Aorta (tissue), 5 donors: Measurements from ENCODE around the gene SLC5A2. TPM values are rescaled to one million over a fixed set of nuclear protein-coding genes. Genes with fewer than 3 reads are reported as not detected.
"Not testable (repeated sequence)": the region's sequence is repeated elsewhere in the genome, so short reads cannot be mapped to it uniquely, and the experiment has no call there.

Source experiments
- ATAC-seq: fragments of 200-7000 bp; cut with Tn5 transposase; one replicate; pipeline ENCODE4 v1.9.1; 2022; ENCODE audit warnings: moderate library complexity; ENCODE audit not compliant: low FRiP score
- DNase-seq, 2 donors: peaks; one replicate each; pipeline ENCODE4 v3.0.0-alpha.2; 2020
- H3K27ac ChIP-seq, 2 donors: one replicate each; pipeline ENCODE4 v1.5.1; 2013; ENCODE audit warnings: low read length in 2 of 2, mild to moderate bottlenecking in 2 of 2, moderate library complexity in 2 of 2, control low read depth in 1 of 2, inconsistent platforms in 1 of 2, low read depth in 1 of 2
- H3K27me3 ChIP-seq, 2 donors: one replicate each; pipeline ENCODE4 v1.6.1; 2013; ENCODE audit warnings: control low read depth in 1 of 2, low read length in 1 of 2, mild to moderate bottlenecking in 1 of 2, moderate library complexity in 1 of 2; ENCODE audit not compliant: insufficient read depth in 2 of 2, control insufficient read depth in 1 of 2
- H3K36me3 ChIP-seq, 2 donors: one replicate each; pipeline ENCODE4 v1.6.1; 2013; ENCODE audit warnings: control low read depth in 1 of 2, low read length in 1 of 2, mild to moderate bottlenecking in 1 of 2; ENCODE audit not compliant: insufficient read depth in 2 of 2, control insufficient read depth in 1 of 2
- H3K4me1 ChIP-seq, 2 donors: one replicate each; pipeline ENCODE4 v1.6.1; 2013; ENCODE audit warnings: low read length in 2 of 2, control low read depth in 1 of 2, mild to moderate bottlenecking in 1 of 2, moderate library complexity in 1 of 2; ENCODE audit not compliant: insufficient read depth in 2 of 2, control insufficient read depth in 1 of 2
- H3K4me3 ChIP-seq, 2 donors: one replicate each; pipeline ENCODE4 v1.5.1; 2013; ENCODE audit warnings: low read length in 2 of 2, control low read depth in 1 of 2, mild to moderate bottlenecking in 1 of 2
- H3K9me3 ChIP-seq: one replicate; pipeline ENCODE4 v1.6.1; 2013; ENCODE audit warnings: mild to moderate bottlenecking, low read length; ENCODE audit not compliant: control insufficient read depth
- WGBS, 2 donors: extraction: QIAGEN DNeasy Blood & Tissue Kit; methylation state at CpG; one replicate each; pipeline ENCODE4 v1.1.7; 2013; 5-methylcytosine and 5-hydroxymethylcytosine counted together
- intact Hi-C, 2 donors: fragments of 100-400 bp; cut with DNase I; formaldehyde crosslinking; loops; one replicate each; pipeline versions ENCODE4 v1.14.2 to v1.15.0; 2022
- polyA plus RNA-seq, 2 donors: library from polyadenylated mRNA; stranded (reverse); fragments of 200-250 nt; gene quantifications; one replicate each; pipeline ENCODE4 v1.2.3, GENCODE V29; 2013
- total RNA-seq, 2 donors: library from RNA; stranded (reverse); fragmentation: NEBNext Ultra II Directional; extraction: Animal tissue kit (Norgen Biotek cat#: 25700); gene quantifications; one replicate each; pipeline ENCODE4 v1.2.1, GENCODE V29; 2021
- donor health status: healthy with polysubstance abuse.
- donor health status: Bipolar disorder and iron deficiency.
- donor health status: DM: no; HTN: no; CAD: no.
- donor health status: DM: no; HTN: no; CAD: no.
- donor health status: DM: yes; HTN: yes; CAD: no.

SLC5A2 gene
- total and polyA plus RNA-seq, 4 donors: 0.24 to 2.3 (median 0.65) TPM; not detected in 1

DNA sequence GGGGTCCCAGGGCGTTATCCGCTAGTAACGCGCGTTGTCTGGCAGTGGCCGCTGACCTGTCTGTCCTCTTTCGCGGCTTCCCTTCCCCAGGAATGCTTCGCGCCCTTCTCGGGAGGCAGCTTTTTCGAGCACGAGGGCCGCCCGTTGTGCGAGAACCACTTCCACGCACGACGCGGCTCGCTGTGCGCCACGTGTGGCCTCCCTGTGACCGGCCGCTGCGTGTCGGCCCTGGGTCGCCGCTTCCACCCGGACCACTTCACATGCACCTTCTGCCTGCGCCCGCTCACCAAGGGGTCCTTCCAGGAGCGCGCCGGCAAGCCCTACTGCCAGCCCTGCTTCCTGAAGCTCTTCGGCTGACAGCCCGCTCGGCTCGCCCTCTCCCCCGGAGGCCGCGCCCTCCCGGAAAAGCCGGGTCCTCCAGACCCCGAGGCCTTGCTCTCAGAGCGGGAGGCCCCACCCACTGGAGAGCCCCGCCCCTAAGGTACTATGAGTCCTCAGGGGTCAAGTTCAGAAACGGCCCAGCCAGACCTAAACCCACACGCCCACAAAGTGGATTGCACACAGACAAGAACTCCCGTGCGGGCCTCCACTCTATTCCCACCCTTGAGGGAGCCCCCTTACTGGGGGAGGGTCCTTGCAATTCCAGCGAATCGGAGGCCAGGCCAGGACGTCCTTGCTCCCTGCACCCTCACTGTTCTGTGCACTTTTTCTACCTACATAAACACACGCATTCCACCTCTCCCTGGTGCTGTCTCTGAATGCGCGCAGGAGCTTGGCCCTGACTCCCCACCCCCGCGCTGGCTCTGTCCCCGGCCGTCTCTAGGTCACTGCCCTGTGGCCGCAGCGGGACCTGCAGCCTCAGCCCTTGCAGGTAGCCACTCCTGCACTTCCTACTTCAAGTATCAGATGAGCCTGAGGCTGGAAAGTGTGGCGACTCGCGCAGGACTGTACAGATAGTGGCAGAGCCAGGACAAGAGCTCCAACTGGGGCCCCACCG is 5.4 kb upstream of the SLC5A2 start:
- Histone ChIP-seq H3K27ac (no peak overlapping the region), H3K27me3 (no peaks in the 10 kb centered on the region), H3K4me1 (no peaks in the 10 kb centered on the region), H3K9me3 (no peaks in the 10 kb centered on the region), H3K4me3 (no peak overlapping the region), H3K36me3 (peaks cover 0 to 11% of the 10 kb centered on the region in 2 donors)
- intact Hi-C loops: no loop called here
- WGBS, 2 donors: 75 to 78% methylated on average over 67 of the region's 67 CpGs
- DNase-seq (no peak), ATAC-seq (peak; percentile 5)

DNA sequence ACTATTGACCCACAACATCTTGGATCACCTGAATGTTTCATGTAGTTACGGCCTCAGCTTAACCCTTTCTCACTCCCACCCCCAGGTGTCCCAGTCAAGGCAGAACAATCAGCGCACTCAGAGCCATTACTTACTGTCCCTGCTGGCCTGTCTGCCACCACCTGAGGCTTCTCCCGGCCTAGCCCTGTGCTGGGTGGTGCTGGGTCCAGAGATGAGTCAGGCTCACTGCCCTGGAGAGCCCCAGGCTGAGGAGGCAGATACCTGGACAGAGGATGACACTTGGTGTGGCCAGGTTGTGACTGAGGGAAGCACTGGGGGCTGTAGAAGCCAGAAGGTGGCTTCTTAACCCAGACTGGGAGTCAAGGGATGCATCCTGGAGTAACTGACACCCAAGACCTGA is 4.0 kb upstream of the SLC5A2 start:
- Histone ChIP-seq H3K36me3 (peaks cover 0 to 11% of the 10 kb centered on the region in 2 donors), H3K9me3 (no peaks in the 10 kb centered on the region), H3K4me3 (no peak overlapping the region), H3K4me1 (no peaks in the 10 kb centered on the region), H3K27ac (no peak overlapping the region), H3K27me3 (no peaks in the 10 kb centered on the region)
- DNase-seq (peak in 1 of 2 donors; percentile 33), ATAC-seq (no peak)
- WGBS, 2 donors: 70 to 73% methylated on average over 3 of the region's 3 CpGs
- intact Hi-C loops: no loop called here

DNA sequence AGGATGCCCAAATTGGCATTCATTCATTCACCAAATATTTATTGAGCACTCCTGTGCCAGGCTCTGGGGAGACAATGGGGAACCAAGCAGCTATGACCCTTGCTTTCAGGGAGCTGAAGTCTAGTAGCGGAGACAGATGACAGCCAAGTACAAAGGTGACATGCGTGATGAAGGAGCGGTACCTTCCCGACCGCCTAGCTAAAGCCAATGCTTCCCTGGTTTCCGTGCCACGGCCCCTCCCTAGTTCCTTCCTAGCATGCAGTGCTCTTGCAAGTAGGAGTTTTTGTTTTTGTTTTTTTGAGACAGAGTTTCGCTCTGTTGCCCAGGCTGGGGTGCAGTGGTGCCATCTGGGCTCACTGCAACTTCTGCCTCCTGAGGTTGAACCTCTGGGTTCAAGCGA is 3.2 kb upstream of the SLC5A2 start:
- Histone ChIP-seq H3K9me3 (no peaks in the 10 kb centered on the region), H3K4me1 (no peaks in the 10 kb centered on the region), H3K27ac (no peak overlapping the region), H3K4me3 (no peak overlapping the region), H3K36me3 (peaks cover 0 to 7% of the 10 kb centered on the region in 2 donors), H3K27me3 (no peaks in the 10 kb centered on the region)
- DNase-seq (no peak), ATAC-seq (no peak)
- 84 to 85% methylated on average over 9 of the region's 9 CpGs for WGBS, 2 donors
- intact Hi-C loops: no loop called here

DNA sequence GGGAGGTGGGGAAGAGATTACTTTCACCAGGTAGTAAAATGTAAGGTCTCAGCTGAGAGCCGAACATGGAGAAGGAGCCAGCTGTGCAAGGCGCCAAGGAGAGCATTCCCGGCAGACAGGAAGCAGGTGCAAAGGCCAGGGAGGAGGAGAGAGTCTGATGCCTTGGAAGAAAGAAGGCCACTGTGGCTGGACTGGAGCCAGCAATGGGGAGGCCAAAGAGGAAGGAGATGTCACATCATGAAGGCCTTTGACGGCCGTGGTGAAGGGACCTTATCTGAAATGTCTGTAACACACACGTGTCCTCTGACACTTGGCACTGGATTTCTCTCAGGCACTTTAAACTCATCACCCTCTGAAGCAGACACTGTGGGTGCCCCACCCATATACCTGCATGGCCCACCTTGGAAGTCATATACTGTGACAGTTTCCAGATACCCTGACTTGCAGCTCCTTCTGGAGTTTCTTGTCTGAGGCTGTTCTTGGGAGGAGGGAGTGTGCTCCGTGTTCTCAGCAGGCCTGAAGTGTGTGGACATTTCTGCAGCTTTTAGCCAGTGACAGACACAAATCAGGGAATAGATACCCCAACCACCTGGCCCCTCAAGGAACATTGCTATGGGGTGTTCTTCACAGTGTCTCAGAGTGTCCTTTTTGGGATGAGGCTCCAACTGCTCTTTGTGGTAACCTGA is 1.9 kb upstream of the SLC5A2 start:
- ATAC-seq (no peak), DNase-seq (peak in 1 of 2 donors; percentile 67)
- Histone ChIP-seq H3K4me3 (no peak overlapping the region), H3K36me3 (peaks cover 0 to 4% of the 10 kb centered on the region in 2 donors), H3K27ac (no peak overlapping the region), H3K9me3 (no peaks in the 10 kb centered on the region), H3K4me1 (no peaks in the 10 kb centered on the region), H3K27me3 (no peaks in the 10 kb centered on the region)
- 17 to 19% methylated on average over 7 of the region's 7 CpGs for WGBS, 2 donors
- intact Hi-C loops: no loop called here

DNA sequence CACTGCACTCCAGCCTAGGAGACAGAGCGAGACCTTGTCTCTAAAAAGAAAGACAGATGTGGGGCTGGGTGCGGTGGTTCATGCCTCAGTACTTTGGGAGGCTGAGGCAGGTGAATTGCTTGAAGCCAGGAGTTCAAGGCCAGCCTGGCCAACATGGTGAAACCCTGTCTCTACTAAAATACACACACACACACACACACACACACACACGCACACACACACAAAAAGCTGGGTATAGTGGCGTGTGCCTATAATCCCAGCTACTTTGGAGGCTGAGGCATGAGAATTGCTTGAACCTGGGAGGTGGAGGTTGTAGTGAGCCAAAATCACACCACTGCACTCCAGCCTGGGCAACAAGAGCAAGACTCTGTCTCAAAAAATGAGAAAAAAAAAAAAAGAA is 1.1 kb downstream of the SLC5A2 start:
- not testable (repeated sequence) for ATAC-seq, DNase-seq

DNA sequence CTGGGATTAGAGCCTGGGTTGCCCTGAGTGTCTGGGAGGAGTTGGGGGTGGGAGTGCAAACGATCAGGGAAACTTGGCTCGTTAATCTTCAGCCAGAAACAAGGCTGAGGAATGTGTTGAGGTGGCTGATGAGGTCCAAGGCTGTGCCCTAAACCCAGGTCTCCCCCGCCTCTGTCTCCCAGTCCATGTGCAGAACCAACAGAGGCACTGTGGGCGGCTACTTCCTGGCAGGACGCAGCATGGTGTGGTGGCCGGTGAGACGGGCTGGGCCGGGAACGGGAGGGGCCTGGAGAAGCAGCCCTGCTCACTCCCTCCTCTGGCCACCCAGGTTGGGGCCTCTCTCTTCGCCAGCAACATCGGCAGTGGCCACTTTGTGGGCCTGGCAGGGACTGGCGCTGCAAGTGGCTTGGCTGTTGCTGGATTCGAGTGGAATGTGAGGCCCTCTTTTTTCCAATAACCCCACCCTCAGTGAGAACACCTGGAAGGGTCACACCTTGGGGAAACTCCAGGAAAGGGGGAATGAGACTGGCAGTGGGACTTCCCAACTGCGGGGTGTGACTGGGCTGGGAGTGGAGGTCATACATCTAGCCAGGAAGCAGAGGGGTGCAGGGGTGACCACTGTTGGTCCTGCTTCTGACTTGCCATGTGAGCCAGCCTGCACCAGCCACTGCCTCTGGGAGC is 1.7 kb downstream of the SLC5A2 start:
- H3K27ac ChIP-seq: no peak overlapping the region

More for the DNA sequence above, 1.1 kb downstream of the SLC5A2 start:
- intact Hi-C loops, H3K27me3 ChIP-seq, H3K27ac ChIP-seq, H3K4me1 ChIP-seq, H3K4me3 ChIP-seq, H3K36me3 ChIP-seq, H3K9me3 ChIP-seq: not testable (repeated sequence)
- WGBS, 2 donors: 90 to 94% methylated on average over 4 of the region's 4 CpGs

DNA sequence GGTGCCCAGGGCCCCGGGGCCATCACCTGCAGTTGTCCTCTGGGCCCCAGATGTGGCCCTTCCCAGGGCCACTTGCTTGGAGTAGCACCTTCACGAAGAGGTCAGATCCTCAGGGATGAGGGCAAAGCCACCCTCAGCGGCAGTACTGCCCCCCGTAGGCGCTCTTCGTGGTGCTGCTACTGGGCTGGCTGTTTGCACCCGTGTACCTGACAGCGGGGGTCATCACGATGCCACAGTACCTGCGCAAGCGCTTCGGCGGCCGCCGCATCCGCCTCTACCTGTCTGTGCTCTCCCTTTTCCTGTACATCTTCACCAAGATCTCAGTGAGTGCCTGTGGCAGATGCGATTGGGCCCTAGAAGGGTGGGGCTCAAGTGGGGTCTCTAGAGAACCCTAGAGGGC is 2.6 kb downstream of the SLC5A2 start:
- ATAC-seq (no peak), DNase-seq (peak in 1 of 2 donors; percentile 27)
- Histone ChIP-seq H3K36me3 (no peaks in the 10 kb centered on the region), H3K4me1 (no peaks in the 10 kb centered on the region), H3K27me3 (no peaks in the 10 kb centered on the region), H3K4me3 (no peak overlapping the region), H3K27ac (no peak overlapping the region), H3K9me3 (no peaks in the 10 kb centered on the region)
- intact Hi-C loops: no loop called here
- 92% methylated on average over 16 to 17 of the region's 17 CpGs for WGBS, 2 donors

More for the DNA sequence above, 1.7 kb downstream of the SLC5A2 start:
- H3K4me1 ChIP-seq: no peaks in the 10 kb centered on the region
- no peaks in the 10 kb centered on the region for H3K27me3 ChIP-seq
- WGBS, 2 donors: 36 to 44% methylated on average over 14 of the region's 14 CpGs
- intact Hi-C loops: no loop called here
- ATAC-seq (no peak), DNase-seq (peak in 1 of 2 donors; percentile 37)
- no peaks in the 10 kb centered on the region for H3K9me3 ChIP-seq
- no peaks in the 10 kb centered on the region for H3K36me3 ChIP-seq
- H3K4me3 ChIP-seq: no peak overlapping the region

DNA sequence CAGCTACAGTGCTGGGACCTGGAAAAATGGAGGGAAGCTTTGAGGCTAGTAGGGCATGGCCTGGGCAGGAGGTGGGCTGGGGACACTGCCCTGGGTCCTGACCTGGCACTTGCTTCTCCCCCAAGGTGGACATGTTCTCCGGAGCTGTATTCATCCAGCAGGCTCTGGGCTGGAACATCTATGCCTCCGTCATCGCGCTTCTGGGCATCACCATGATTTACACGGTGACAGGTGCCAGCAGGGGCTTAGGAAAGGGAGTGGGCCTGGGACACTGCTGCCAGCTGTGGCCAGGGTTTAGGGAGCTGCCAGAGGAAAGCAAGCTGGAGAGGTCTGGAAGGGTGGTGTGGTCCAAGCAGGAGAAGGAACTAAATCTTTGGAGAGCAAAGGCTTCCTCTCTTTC is 3.1 kb downstream of the SLC5A2 start:
- Histone ChIP-seq H3K27me3 (no peaks in the 10 kb centered on the region), H3K4me3 (no peak overlapping the region), H3K36me3 (no peaks in the 10 kb centered on the region), H3K9me3 (no peaks in the 10 kb centered on the region), H3K27ac (no peak overlapping the region), H3K4me1 (no peaks in the 10 kb centered on the region)
- intact Hi-C loops: no loop called here
- WGBS, 2 donors: 93 to 94% methylated on average over 5 of the region's 5 CpGs
- ATAC-seq (no peak), DNase-seq (peak in 1 of 2 donors; percentile 30)
